Pancreas (tissue), 10 donors: ENCODE results near the gene KRT37. TPM values are rescaled to one million over a fixed set of nuclear protein-coding genes. Genes with fewer than 3 reads are reported as not detected.
"Not testable (repeated sequence)": the region's sequence is repeated elsewhere in the genome, so short reads cannot be mapped to it uniquely, and the experiment has no call there.

Experiments used
- ATAC-seq, 4 donors: fragments of 200-7000 bp; cut with Tn5 transposase; one replicate each; pipeline versions ENCODE4 v1.8.0 to v1.9.1; 2020; ENCODE audit warnings: mild to moderate bottlenecking in 4 of 4, moderate library complexity in 4 of 4
- DNase-seq, 6 donors: peaks; one replicate each; pipeline ENCODE4 v3.0.0-alpha.2; 2020
- FAIRE-seq: peaks from 2 replicates; lab custom pipeline; 2012; peaks lifted over from hg19 to GRCh38; lab: Jason Lieb, UNC
- H3K27ac ChIP-seq, 4 donors: fragments of 200-600 bp; sonication (generic); 1 replicate in 3 of 4; 2 replicates in 1 of 4; pipeline versions ENCODE4 v1.5.0 to v1.8.0; 2020
- H3K27me3 ChIP-seq, 4 donors: fragments of 200-600 bp; one replicate each; pipeline ENCODE4 v1.8.0; 2021
- H3K36me3 ChIP-seq, 3 donors: fragments of 200-600 bp; sonication (generic) in 1 of 3; one replicate each; pipeline versions ENCODE4 v1.5.0 to v1.8.0; 2020 to 2021
- H3K4me1 ChIP-seq, 3 donors: fragments of 200-600 bp; one replicate each; pipeline ENCODE4 v1.8.0; 2021
- H3K4me3 ChIP-seq, 4 donors: fragments of 200-600 bp; sonication (generic) in 2 of 4; one replicate each; pipeline versions ENCODE4 v1.5.0 to v1.8.0; 2020 to 2021
- H3K9me3 ChIP-seq, 4 donors: fragments of 200-600 bp; one replicate each; pipeline ENCODE4 v1.8.0; 2021
- CTCF ChIP-seq, 4 donors: fragments of 200-600 bp; sonication (generic) in 3 of 4; IDR thresholded peaks; one replicate each; pipeline versions ENCODE4 v1.5.0 to v1.8.0; 2021; ENCODE audit warnings: antibody characterized with exemption in 4 of 4
- WGBS, 2 donors: extraction: QIAGEN DNeasy Blood & Tissue Kit; methylation state at CpG; one replicate each; pipeline ENCODE4 v1.1.7; 2013; 5-methylcytosine and 5-hydroxymethylcytosine counted together
- intact Hi-C, 3 donors: fragments of 100-400 bp; cut with DNase I; formaldehyde crosslinking; loops; one replicate each; pipeline versions ENCODE4 v1.11.1 to v1.14.2; 2022
- polyA plus RNA-seq, 2 donors: library from polyadenylated mRNA; stranded (reverse); fragments of 200-250 nt; gene quantifications; one replicate each; pipeline ENCODE4 v1.2.3, GENCODE V29; 2013
- total RNA-seq, 6 donors: library from RNA; stranded (reverse); fragmentation: NEBNext Ultra II Directional in 4 of 6; extraction: Animal tissue kit (Norgen Biotek cat#: 25700) in 4 of 6; gene quantifications; one replicate each; pipeline versions ENCODE4 v1.2.1 to v1.2.4, GENCODE V29; 2021 to 2023
- donor health status: healthy with polysubstance abuse.
- donor health status: DM: no; HTN: no; CAD: no; lungs with moderate emphysema.
- donor health status: DM: no; HTN: no; CAD: no.
- donor health status: control.
- donor health status: control.
- donor health status: Bipolar disorder and iron deficiency.
- donor health status: DM: yes; HTN: yes; CAD: no.
- donor health status: DM: no; HTN: no; CAD: no.
- donor health status: DM: no; HTN: no; CAD: no.
- donor health status: DM: yes; HTN: yes; CAD: no.

KRT37 gene
- total and polyA plus RNA-seq, 8 donors = not detected

- FAIRE-seq = no peak
- no peaks in the 10 kb centered on the region for H3K4me1 ChIP-seq
- peaks cover 0 to 7% (median 0%) of the 10 kb centered on the region in 4 donors for H3K27me3 ChIP-seq
- H3K4me3 ChIP-seq = no peak overlapping the region
- H3K27ac ChIP-seq = no peak overlapping the region
- no peak for ATAC-seq
- no peaks in the 10 kb centered on the region for H3K9me3 ChIP-seq
- DNase-seq = no peak
- TF ChIP-seq CTCF (IDR thresholded peaks at IDR 0.05) = no peak
- intact Hi-C loops = no loop called here
- no peaks in the 10 kb centered on the region for H3K36me3 ChIP-seq
- WGBS, 2 donors = 90 to 97% methylated on average over 1 of the region's 1 CpG
Measured at GRCh38 chr17:41386227-41386626, 38.2 kb downstream of the KRT37 start.

GRCh38 chr17:41383690-41384089 lies 40.7 kb downstream of the KRT37 start:
- no peaks in the 10 kb centered on the region for H3K4me1 ChIP-seq
- H3K9me3 ChIP-seq = no peaks in the 10 kb centered on the region
- no peak for TF ChIP-seq CTCF (IDR thresholded peaks at IDR 0.05)
- H3K27me3 ChIP-seq = peaks cover 0 to 7% (median 0%) of the 10 kb centered on the region in 4 donors
- FAIRE-seq = no peak
- ATAC-seq = no peak
- WGBS, 2 donors = 75 to 78% methylated on average over 1 of the region's 1 CpG
- no peak overlapping the region for H3K4me3 ChIP-seq
- no peak overlapping the region for H3K27ac ChIP-seq
- no peaks in the 10 kb centered on the region for H3K36me3 ChIP-seq
- intact Hi-C loops = no loop called here
- DNase-seq = no peak

GRCh38 chr17:41382394-41382793 lies 42.0 kb downstream of the KRT37 start:
- Histone ChIP-seq H3K4me3 (no peak overlapping the region), H3K9me3 (no peaks in the 10 kb centered on the region), H3K36me3 (no peaks in the 10 kb centered on the region), H3K4me1 (no peaks in the 10 kb centered on the region), H3K27me3 (peaks cover 0 to 7% (median 0%) of the 10 kb centered on the region in 4 donors), H3K27ac (no peak overlapping the region)
- FAIRE-seq (no peak), DNase-seq (no peak), ATAC-seq (no peak)
- intact Hi-C loops = no loop called here
- 91 to 93% methylated on average over 1 of the region's 1 CpG for WGBS, 2 donors
- no peak for TF ChIP-seq CTCF (IDR thresholded peaks at IDR 0.05)

- 71 to 75% methylated on average over 10 to 13 of the region's 13 CpGs for WGBS, 2 donors
- H3K27ac ChIP-seq, H3K4me1 ChIP-seq, H3K4me3 ChIP-seq, H3K9me3 ChIP-seq, ATAC-seq, DNase-seq, H3K27me3 ChIP-seq, intact Hi-C loops, H3K36me3 ChIP-seq, FAIRE-seq: not testable (repeated sequence)
Measured at GRCh38 chr17:41381943-41382342, 42.4 kb downstream of the KRT37 start, which contains the start of gene KRT34. TSS of gene KRT34 (minus strand) at chr17:41382306. CDS start at chr17:41382246, 60 bp downstream.

- intact Hi-C loops, H3K9me3 ChIP-seq, ATAC-seq, H3K27ac ChIP-seq, DNase-seq, FAIRE-seq, H3K4me1 ChIP-seq, H3K36me3 ChIP-seq, H3K27me3 ChIP-seq, H3K4me3 ChIP-seq: not testable (repeated sequence)
- 70 to 84% methylated on average over 7 of the region's 7 CpGs for WGBS, 2 donors
Measured at GRCh38 chr17:41380091-41380490, 44.3 kb downstream of the KRT37 start.

GRCh38 chr17:41377546-41377945 lies 46.8 kb downstream of the KRT37 start:
- no peaks in the 10 kb centered on the region for H3K27me3 ChIP-seq
- 24 to 36% methylated on average over 2 of the region's 2 CpGs for WGBS, 2 donors
- H3K4me1 ChIP-seq = no peaks in the 10 kb centered on the region
- TF ChIP-seq CTCF (IDR thresholded peaks at IDR 0.05) = no peak
- H3K27ac ChIP-seq = no peak overlapping the region
- intact Hi-C loops = no loop called here
- DNase-seq = no peak
- no peaks in the 10 kb centered on the region for H3K36me3 ChIP-seq
- no peak for ATAC-seq
- H3K9me3 ChIP-seq = no peaks in the 10 kb centered on the region
- no peak overlapping the region for H3K4me3 ChIP-seq
- no peak for FAIRE-seq

Other genes with a start within 250 kb of the KRT37 start
- not detected for gene KRTAP4-2, start 246.4 kb downstream of the KRT37 start, total RNA-seq
- gene KRTAP4-2, start 246.4 kb downstream of the KRT37 start, polyA plus RNA-seq = not detected
- gene KRTAP4-1, start 239.7 kb downstream of the KRT37 start, total RNA-seq = not detected
- gene KRTAP4-1, start 239.7 kb downstream of the KRT37 start, polyA plus RNA-seq = not detected
- gene KRTAP9-1, start 234.7 kb downstream of the KRT37 start, total RNA-seq = not detected
- gene KRTAP9-1, start 234.7 kb downstream of the KRT37 start, polyA plus RNA-seq = not detected
- not detected for gene KRTAP9-2, start 197.9 kb downstream of the KRT37 start, total RNA-seq
- not detected for gene KRTAP9-2, start 197.9 kb downstream of the KRT37 start, polyA plus RNA-seq
- gene KRTAP9-3, start 192.1 kb downstream of the KRT37 start, total RNA-seq = not detected
- gene KRTAP9-3, start 192.1 kb downstream of the KRT37 start, polyA plus RNA-seq = not detected
- not detected for gene KRTAP9-8, start 186.6 kb downstream of the KRT37 start, total RNA-seq
- not detected for gene KRTAP9-8, start 186.6 kb downstream of the KRT37 start, polyA plus RNA-seq
- gene KRTAP9-4, start 174.9 kb downstream of the KRT37 start, total RNA-seq = not detected
- gene KRTAP9-4, start 174.9 kb downstream of the KRT37 start, polyA plus RNA-seq = not detected
- gene KRTAP9-9, start 169.2 kb downstream of the KRT37 start, total RNA-seq = not detected
- not detected for gene KRTAP9-9, start 169.2 kb downstream of the KRT37 start, polyA plus RNA-seq
- gene KRTAP9-6, start 159.2 kb downstream of the KRT37 start, total RNA-seq = not detected
- gene KRTAP9-6, start 159.2 kb downstream of the KRT37 start, polyA plus RNA-seq = not detected
- gene KRTAP9-7, start 148.9 kb downstream of the KRT37 start, total RNA-seq = not detected
- gene KRTAP9-7, start 148.9 kb downstream of the KRT37 start, polyA plus RNA-seq = not detected
- not detected for gene KRTAP29-1, start 121.7 kb downstream of the KRT37 start, total RNA-seq
- not detected for gene KRTAP29-1, start 121.7 kb downstream of the KRT37 start, polyA plus RNA-seq
- not detected for gene KRTAP16-1, start 115.3 kb downstream of the KRT37 start, total RNA-seq
- gene KRTAP16-1, start 115.3 kb downstream of the KRT37 start, polyA plus RNA-seq = not detected
- gene KRTAP17-1, start 108.9 kb downstream of the KRT37 start, total RNA-seq = not detected
- gene KRTAP17-1, start 108.9 kb downstream of the KRT37 start, polyA plus RNA-seq = not detected
- not detected for gene KRT33A, start 73.8 kb downstream of the KRT37 start, total RNA-seq
- gene KRT33A, start 73.8 kb downstream of the KRT37 start, polyA plus RNA-seq = not detected
- not detected for gene KRT33B, start 54.8 kb downstream of the KRT37 start, total RNA-seq
- gene KRT33B, start 54.8 kb downstream of the KRT37 start, polyA plus RNA-seq = not detected
- gene KRT34, start 42.3 kb downstream of the KRT37 start, total RNA-seq = not detected
- not detected for gene KRT34, start 42.3 kb downstream of the KRT37 start, polyA plus RNA-seq
- gene KRT31, start 27.0 kb downstream of the KRT37 start, total RNA-seq = not detected
- not detected for gene KRT31, start 27.0 kb downstream of the KRT37 start, polyA plus RNA-seq
- gene KRT38, start 16.4 kb upstream of the KRT37 start, total RNA-seq = not detected
- not detected for gene KRT38, start 16.4 kb upstream of the KRT37 start, polyA plus RNA-seq
- gene KRT32, start 42.8 kb upstream of the KRT37 start, total RNA-seq = not detected
- gene KRT32, start 42.8 kb upstream of the KRT37 start, polyA plus RNA-seq = under 1 TPM in 1 of 2 donors, not detected in 1; 0.05 TPM
- not detected for gene KRT35, start 56.6 kb upstream of the KRT37 start, total RNA-seq
- gene KRT35, start 56.6 kb upstream of the KRT37 start, polyA plus RNA-seq = not detected
- gene KRT36, start 65.3 kb upstream of the KRT37 start, total RNA-seq = not detected
- not detected for gene KRT36, start 65.3 kb upstream of the KRT37 start, polyA plus RNA-seq
- gene KRT13, start 81.0 kb upstream of the KRT37 start, total RNA-seq = under 1 TPM in 1 of 6 donors, not detected in 5; 0.39 TPM
- gene KRT13, start 81.0 kb upstream of the KRT37 start, polyA plus RNA-seq = 10 to 100 TPM in 1 of 2 donors, 1 to 10 TPM in 1; 5.3 to 11.9 TPM
- gene KRT15, start 94.3 kb upstream of the KRT37 start, total RNA-seq = 1 to 10 TPM in 2 of 6 donors, under 1 TPM in 4; 0.20 to 1.4 (median 0.43) TPM
- 1 to 10 TPM; 1.1 TPM for gene KRT15, start 94.3 kb upstream of the KRT37 start, polyA plus RNA-seq
- gene KRT19, start 103.7 kb upstream of the KRT37 start, total RNA-seq = 100 to 1,000 TPM in 2 of 6 donors, 10 to 100 TPM in 4; 14.2 to 147 (median 47.9) TPM
- 10 to 100 TPM; 81.5 to 81.9 TPM for gene KRT19, start 103.7 kb upstream of the KRT37 start, polyA plus RNA-seq
- gene KRT9, start 147.5 kb upstream of the KRT37 start, total RNA-seq = not detected
- not detected for gene KRT9, start 147.5 kb upstream of the KRT37 start, polyA plus RNA-seq
- gene KRT14, start 162.3 kb upstream of the KRT37 start, total RNA-seq = under 1 TPM in 2 of 6 donors, not detected in 4; 0.26 to 0.28 TPM
- under 1 TPM; 0.30 to 0.38 TPM for gene KRT14, start 162.3 kb upstream of the KRT37 start, polyA plus RNA-seq
- under 1 TPM in 2 of 6 donors, not detected in 4; 0.15 to 0.32 TPM for gene KRT16, start 188.2 kb upstream of the KRT37 start, total RNA-seq
- gene KRT16, start 188.2 kb upstream of the KRT37 start, polyA plus RNA-seq = under 1 TPM; 0.05 to 0.61 TPM
- gene KRT17, start 200.0 kb upstream of the KRT37 start, total RNA-seq = 10 to 100 TPM in 1 of 6 donors, 1 to 10 TPM in 2, under 1 TPM in 3; 0.42 to 28.4 (median 1.0) TPM
- gene KRT17, start 200.0 kb upstream of the KRT37 start, polyA plus RNA-seq = 1 to 10 TPM; 2.6 to 7.0 TPM